Measurements from ENCODE around the gene HMGN2.
"Not testable (repeated sequence)": the region's sequence is repeated elsewhere in the genome, so short reads cannot be mapped to it uniquely, and the experiment has no call there.

HMGN2 gene

DNA sequence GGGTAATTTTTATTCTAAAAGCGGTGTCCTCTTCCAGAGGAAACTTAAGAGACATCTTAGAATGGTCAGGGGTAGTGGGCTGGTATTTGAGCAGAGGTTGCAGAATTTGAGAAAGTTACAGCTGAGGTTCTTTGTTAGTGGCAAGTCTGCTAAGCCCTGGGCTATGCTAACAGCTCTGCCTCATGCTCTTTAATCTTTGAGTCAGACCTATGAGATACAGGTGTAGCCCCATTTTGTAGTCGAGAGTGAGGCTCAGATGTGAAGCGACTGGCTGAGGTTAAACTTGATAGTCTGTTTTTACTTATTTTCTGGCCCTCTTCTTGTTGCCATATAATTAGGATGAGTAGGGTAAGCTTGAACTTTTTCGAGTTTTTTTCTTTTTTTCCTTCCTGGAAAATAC, 4.7 kb downstream of the HMGN2 start:
- DNase-seq (ENCODE audit: low read depth in 2 of 2, low spot score in 1 of 2), result no peak

DNA sequence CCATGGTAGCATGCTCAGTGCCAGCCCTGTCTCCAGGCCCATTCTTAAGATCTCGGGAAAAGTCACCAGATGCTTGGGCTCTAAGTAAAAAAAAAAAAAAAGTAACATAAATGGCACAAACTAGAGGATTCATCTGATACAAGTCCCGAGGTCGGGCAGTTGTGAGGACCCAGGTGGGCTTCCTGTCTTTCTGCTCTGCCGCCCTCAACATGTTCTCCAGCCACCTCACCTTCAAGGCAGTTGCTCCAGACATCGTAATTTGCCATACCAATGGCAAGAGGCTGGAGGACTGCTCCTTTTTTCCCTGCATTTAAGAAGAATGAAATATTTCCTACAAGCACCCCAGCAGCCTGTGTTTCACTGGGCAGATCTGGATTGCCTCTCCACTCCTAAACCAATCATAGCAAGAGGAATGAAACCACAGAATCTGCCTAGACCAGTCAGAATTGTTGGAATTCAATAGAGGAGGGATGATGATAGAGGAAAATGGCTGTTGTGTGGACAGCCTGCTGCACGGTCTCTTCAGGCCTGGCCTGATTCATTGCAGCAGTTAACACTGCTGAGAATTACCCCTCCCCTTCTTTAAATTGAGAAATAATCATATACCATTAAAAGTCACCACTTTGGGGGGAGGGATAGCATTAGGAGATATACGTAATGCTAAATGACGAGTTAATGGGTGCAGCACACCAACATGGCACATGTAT, 5.4 kb downstream of the HMGN2 start:
- DNase-seq (ENCODE audit: low read depth in 2 of 2, low spot score in 1 of 2), result no peak

DNA sequence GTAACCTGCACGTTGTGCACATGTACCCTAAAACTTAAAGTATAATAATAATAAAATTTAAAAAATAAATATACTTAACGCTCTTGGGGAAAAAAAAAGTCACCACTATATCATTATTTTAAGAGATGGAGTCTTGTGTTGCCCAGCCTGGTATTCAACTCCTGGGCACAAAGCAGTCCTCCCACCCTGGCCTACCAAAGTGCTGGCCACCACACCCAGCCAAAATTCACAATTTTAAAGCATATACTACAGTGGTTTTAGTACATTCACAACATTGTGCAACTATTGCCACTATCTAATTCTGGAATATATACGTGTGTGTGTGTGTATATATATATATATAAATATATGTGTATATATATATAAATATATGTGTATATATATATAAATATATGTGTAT, 5.9 kb downstream of the HMGN2 start:
- DNase-seq (ENCODE audit: low read depth in 2 of 2, low spot score in 1 of 2), result no peak

DNA sequence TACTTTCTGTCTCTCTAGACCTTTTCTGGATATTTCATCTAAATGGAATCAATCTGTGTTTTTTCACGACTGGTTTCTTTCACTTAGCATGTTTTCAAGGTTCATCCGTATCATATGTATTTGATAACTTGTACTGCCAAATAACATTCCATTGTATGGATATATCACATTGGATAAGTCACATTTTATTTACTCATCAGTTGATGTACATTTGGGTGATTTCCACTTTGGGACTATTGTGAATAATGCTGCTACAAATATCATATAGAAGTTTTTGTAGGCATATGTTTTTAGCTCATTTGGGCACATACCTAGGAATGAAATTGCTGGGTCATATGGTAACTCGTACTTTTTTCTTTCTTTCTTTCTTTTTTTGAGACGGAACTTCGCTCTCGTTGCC, 6.7 kb downstream of the HMGN2 start:
- DNase-seq (ENCODE audit: low read depth in 2 of 2, low spot score in 1 of 2), result no peak

DNA sequence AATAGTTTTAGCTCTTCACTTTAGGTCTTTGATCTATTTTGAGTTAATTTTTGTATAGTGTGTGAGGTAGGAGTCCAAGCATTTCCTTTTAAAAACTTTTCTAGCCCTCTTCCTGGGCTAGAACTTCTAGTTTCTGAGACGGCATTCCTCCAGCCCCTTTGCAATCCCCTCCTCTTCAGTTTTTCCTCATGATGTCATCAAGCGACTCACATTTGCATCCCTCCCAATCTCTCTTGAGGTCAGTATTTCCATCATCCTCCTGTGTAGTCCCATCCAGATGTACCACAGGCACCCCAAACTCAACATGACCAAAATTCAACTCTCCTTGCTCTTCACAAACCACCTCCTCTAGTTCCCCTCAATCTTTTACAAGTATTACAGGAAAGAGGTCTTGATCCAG, 10.7 kb downstream of the HMGN2 start:
- no peak for DNase-seq (ENCODE audit: low read depth in 2 of 2, low spot score in 1 of 2)

DNA sequence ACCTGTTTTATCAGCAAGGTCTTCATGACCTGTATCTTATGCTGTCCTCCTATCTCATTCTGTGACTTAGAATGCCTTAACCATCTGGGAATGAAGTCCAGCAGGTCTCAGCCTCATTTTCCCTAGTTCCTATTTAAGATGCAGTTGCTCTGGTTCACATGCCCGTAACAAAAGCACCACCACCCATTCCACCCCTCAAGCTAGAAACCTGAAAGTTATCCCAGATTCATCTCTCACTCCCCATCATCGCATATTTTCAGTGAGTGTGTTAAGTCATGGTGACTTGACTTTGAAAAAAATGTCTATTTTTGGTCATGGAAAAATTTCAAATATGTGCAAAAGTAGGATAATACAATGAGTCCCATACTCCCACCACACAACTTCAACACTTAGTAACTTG, 11.7 kb downstream of the HMGN2 start:
- no peak for DNase-seq (ENCODE audit: low read depth in 2 of 2, low spot score in 1 of 2)

DNA sequence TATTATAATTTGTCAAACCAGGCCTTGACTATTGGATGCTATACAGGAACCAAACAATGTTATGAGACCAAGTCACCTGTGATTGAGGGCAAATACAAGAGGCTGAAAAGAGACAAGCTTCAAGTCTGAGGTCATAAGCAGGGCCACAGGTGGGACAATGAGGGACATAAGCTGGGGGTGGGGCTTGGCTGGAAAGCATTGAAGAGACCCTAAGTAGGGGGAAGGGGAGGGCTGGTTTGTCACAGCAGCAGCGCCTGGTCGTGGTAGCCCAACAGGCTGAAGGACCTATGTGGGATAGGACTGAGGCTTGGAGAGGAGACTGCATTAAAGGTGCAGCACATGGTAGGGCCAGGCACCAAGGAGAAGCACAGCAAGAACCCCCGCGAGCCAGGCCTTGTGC, 17.9 kb downstream of the HMGN2 start:
- no peak for DNase-seq (ENCODE audit: low read depth in 2 of 2, low spot score in 1 of 2)

DNA sequence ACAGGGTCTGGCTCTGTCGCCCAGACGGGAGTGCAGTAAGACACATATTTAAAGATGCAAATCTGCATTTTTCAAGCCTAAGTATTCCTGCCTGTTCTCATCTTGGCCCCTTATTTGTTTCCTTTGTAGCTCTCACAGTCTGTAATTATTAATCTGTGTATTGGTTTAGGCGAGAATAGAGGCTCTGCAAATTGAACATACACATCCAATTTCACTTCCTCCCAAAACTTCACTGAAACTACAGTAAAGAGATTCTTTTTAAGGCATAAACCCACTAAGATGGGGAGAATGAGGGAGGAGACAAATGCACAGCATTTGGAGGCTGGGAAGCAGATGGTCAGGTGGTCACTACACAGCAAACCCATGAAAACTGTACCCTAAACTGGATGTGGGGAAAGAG, 21.0 kb downstream of the HMGN2 start:
- no peak for DNase-seq (ENCODE audit: low read depth in 2 of 2, low spot score in 1 of 2)

DNA sequence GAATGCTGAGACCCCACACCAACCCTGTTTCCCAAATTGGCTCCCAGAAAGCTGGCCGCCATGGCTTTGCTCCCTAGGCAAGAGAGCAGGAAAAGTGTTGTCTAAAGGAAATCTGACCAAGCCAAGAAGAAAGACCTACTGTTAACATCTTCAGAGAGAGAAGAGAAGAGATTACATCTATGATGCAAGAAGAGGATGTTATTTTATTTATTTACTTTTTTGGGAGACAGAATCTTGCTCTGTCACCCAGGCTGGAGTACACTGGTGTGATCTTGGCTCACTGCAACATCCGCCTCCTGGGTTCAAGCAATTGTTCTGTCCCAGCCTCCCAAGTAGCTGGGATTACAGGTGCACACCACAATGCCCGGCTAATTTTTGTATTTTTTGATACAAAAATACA, 21.7 kb downstream of the HMGN2 start:
- no peak for DNase-seq (ENCODE audit: low read depth in 2 of 2, low spot score in 1 of 2)

DNA sequence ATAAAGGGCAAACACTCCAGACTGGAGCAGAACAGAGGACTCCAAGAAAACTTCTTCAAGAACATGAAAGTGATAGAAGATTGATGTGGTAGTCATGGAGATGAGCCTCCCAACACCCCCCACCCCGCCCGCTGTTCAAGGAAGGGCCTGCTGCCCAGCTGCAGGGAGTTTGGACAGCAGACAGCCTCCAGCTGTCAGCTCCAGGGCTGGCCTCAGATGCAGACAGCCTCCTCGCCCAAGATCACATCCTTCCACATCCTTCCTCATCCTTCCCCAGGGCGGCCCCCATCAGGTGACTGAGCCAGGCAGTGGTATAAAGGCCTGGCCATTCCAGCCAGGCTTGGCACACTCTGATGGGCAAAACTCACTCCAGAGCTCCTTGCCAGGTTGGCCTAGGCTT, 24.6 kb downstream of the HMGN2 start:
- no peak for DNase-seq (ENCODE audit: low read depth in 2 of 2, low spot score in 1 of 2)

DNA sequence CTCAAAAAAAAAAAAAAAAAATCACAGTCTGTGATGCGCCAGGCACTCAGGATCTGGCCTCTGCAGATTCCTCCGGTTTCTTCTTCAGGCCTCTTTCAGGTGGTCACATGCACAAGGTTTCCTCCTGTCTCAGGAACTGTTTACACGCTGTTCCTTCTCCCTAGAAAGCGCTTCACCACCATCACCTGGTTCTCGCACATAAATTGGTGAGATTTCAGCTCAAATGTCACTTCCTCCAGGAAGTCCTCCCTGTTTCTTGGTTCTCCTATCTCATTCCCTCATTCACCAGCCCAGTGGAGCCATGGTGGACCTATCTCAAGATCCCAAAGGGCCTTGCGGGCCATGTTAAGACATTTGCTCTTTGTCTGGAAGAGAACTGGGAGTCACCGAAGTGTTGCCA, 26.7 kb downstream of the HMGN2 start:
- DNase-seq (ENCODE audit: low read depth in 2 of 2, low spot score in 1 of 2), result no peak

DNA sequence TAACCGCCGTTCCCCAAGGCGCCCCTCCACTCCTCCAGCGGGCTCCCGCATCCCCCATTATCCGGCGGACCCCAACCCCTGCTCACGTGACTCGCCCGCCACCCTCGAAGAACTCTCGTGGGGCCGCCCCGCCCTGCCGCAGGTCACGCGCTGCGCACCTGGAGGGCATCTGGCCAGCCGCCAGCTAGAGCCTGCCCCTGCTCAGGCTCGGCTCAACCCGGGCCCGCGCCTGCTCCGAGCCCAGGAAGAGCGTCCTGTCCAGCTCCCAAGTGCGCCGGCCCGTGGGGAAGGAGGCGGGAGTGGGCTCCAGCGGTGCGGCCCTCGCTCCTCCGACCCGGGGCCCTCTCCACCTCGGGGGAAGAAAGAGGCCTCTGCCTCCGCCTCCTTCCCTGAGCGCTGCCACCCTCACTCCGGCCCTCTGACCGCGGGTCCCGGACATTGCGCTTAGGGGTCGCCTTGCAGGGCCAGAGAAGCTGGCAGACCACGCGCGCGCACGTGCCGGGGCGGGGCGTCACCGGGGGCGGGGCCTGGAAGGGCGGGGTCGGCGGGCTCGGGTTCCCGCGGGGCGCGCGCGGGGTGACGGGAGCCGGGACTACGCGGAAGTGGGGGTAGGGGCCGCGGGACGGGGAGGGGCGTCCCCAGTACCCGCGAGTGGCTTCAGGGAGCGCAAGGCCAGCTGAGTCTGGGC, 28.4 kb downstream of the HMGN2 start:
- DNase-seq (ENCODE audit: low read depth in 2 of 2, low spot score in 1 of 2), result peak; percentile 84

DNA sequence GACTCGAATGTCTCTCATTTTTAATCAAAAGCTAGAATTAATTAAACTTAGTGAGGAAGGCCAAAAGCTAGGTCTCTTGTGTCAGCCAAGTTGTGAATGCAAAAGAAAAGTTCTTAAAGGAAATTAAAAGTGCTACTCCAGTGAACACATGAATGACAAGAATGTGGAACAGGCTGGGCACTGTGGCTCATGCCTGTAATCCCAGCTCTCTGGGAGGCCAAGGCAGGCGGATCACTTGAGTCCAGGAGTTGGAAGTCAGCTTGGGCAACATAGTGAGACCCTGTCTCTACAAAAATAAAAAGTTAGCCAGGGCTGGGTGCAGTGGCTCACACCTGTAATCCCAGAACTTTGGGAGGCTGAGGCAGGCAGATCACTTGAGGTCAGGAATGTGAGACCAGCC, 38.5 kb downstream of the HMGN2 start:
- not testable (repeated sequence) for DNase-seq (ENCODE audit: low read depth in 2 of 2, low spot score in 1 of 2)

DNA sequence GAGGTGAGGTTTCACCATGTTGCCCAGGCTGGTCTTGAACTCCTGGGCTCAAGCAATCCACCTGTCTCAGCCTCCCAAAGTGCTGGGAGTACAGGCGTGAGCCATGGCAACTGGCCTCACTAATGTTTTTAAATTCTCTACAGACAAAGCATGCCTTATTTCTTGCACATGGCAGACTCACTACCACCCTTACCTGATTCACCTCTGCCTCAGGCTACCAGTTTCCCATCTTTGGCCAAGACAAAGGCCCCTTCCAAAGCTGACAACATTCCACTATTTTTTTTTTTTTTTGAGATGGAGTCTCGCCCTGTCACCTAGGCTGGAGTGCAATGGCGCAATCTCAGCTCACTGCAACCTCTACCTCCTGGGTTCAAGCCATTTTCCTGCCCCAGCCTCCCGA, 43.6 kb downstream of the HMGN2 start:
- DNase-seq (ENCODE audit: low read depth in 2 of 2, low spot score in 1 of 2), result not testable (repeated sequence)

DNA sequence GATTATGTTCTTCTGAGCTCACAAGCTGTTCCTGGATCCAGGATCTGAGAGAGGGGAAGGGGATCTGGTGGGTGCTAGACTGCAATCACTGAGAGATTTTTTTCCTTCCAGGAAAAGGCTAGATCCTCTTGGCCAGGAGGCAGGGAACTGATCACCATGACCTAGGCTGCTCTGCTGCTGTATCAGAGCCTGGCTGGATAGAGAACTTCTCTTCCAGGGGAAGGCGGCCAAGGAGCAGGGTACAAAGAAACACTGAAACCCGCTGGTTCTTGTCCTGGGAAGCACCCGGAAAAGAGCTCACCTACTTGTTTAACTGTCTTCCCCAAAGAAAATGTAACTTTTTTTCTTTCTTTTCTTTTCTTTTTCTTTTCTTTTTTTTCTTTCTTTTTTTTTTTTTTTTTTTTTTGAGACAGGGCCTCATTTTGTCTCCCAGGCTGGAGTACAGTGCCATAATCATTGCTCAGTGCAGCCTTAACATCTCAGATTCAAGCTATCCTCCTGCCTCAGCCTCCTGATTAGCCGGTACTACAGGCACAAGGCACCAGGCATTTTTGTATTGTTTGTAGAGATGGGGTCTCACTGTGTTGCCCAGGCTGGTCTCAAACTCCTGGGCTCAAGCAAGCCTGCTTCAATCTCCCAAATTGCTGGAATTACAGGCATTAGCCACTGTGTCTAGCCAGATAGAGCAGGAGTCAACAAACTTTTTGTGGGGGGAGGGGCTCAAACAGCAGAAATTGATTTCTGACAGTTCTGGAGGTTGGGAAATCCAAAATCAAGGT, 44.9 kb downstream of the HMGN2 start:
- DNase-seq (ENCODE audit: low read depth in 2 of 2, low spot score in 1 of 2), result no peak

DNA sequence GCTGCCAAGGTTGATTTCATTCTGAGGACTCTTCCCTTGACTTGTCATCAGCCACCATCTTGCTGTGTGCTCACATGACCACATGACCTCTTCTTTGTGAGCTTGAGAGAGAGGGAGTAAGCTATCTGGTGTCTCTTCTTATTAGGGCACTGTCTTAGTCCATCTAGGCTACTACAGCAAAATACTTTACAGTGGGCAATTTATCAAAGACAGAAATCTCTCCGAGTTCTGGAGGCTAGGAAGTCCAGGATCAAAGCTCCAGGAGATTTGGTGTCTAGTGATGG, 45.5 kb downstream of the HMGN2 start:
- DNase-seq (ENCODE audit: low read depth in 2 of 2, low spot score in 1 of 2), result no peak

DNA sequence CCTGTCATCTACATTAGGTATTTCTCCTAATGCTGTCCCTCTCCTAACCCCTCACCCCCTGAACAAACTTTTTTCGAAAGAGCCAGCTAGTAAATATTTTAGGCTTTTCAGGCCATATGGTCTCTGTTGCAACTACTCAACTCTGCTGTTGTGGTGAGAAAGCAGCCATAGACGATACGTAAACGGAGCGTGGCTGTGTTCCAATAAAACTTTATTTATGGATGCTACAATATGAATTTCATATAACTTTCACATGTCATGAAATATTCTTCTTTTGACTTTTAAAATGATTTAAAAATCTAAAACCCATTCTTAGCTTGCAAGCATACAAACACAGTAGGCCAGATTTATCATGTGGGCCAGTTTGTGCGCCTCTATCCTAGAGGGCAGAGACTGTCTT, 46.1 kb downstream of the HMGN2 start:
- DNase-seq (ENCODE audit: low read depth in 2 of 2, low spot score in 1 of 2), result no peak

DNA sequence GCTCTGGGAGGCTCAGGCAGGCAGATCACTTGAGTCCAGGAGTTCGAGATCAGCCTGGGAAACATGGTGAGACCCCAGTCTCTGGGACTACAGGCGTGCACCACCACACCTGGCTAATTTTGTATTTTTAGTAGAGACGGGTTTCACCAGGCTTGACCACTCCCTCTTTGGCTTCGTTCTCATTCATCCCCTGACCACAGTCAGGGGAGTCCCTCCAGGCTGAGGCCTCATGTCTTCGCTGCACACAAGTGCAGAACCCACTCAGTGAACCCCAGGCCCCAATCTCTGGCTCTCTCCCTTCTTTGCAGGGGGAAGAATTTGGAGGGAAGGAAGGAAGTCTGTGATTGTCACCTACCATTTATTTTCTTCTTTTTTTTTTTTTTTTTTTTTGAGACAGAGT, 48.1 kb downstream of the HMGN2 start:
- DNase-seq (ENCODE audit: low read depth in 2 of 2, low spot score in 1 of 2), result no peak

DNA sequence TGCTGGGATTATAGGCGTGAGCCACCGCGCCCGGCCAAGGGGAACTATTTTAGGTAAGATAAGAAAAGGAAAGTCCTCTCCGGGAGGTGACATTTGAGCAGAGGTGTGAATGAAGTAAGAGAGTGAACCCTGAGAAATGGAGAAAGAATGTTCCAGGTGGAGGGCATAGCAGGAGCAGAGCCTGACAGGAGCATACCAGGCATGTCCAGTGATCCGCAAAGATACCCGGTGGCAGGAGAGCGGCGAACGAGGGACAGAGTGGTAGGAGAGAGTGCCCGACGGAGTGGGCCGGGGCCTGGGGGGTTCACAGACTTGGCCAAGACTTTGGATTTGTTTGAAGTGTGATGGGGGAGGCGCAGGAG, 49.4 kb downstream of the HMGN2 start:
- no peak for DNase-seq (ENCODE audit: low read depth in 2 of 2, low spot score in 1 of 2)

DNA sequence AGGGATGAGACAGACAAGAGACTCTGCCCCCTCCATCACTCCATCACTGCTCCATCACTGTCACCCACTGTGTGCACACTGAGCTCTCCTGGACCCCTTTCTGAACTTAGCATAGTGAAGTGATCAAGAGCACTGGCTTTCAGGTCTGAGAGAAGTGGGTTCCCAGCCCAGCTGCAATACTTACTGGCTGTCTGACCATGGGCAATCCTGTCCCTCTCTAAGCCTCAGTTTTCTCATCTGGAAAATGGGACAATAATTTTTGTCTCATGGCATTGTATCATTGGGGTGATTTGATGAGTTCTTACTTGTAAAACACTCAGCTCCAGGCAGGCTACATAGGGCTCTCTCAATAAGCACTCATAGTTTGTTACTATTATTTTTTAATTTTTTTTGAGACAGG, 49.8 kb downstream of the HMGN2 start:
- no peak for DNase-seq (ENCODE audit: low read depth in 2 of 2, low spot score in 1 of 2)

DNA sequence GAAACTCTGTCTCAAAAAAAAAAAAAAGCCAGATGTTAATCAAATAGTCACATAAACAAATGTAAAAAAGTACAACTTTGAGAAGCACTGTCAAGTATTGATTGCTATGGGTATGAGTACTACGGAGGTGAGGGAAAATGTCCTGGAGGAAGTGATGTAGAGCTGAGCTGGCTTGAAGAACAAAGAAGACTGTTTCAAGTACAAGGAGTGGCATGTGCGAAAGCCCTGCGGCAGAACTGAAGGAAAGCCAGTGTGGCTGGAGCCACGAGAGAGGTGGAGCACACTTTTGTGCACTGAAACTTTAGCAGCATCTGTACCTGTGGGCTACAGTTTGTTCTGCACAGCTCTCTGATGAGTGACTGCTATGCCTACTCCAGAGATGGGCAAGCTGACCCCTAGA, 51.9 kb downstream of the HMGN2 start:
- DNase-seq (ENCODE audit: low read depth in 2 of 2, low spot score in 1 of 2), result no peak

Measured in stimulated activated CD8-positive, alpha-beta memory T cell treated with anti-CD3 and anti-CD28 coated beads, Interleukin-4, amount 100 ng/mL, for 4 hours (primary cell).